Tibial nerve (tissue), 4 donors: ENCODE data around the gene AP2A1.

Source experiments
- CTCF ChIP-seq, 5 experiments: fragments of 200-600 bp in 3 of 5; fragments of 450-650 bp in 2 of 5; sonication (generic) in 3 of 5; IDR thresholded peaks; one replicate each; pipeline ENCODE4 v1.5.1; 2016 to 2019; ENCODE audit warnings: antibody characterized with exemption in 5 of 5, mild to moderate bottlenecking in 3 of 5, moderate library complexity in 2 of 5
- EP300 ChIP-seq, 2 donors: sonication (generic); formaldehyde crosslinking; IDR thresholded peaks; one replicate each; pipeline ENCODE4 v1.6.1; 2017; ENCODE audit warnings: antibody characterized with exemption in 2 of 2, mild to moderate bottlenecking in 1 of 2

DNA sequence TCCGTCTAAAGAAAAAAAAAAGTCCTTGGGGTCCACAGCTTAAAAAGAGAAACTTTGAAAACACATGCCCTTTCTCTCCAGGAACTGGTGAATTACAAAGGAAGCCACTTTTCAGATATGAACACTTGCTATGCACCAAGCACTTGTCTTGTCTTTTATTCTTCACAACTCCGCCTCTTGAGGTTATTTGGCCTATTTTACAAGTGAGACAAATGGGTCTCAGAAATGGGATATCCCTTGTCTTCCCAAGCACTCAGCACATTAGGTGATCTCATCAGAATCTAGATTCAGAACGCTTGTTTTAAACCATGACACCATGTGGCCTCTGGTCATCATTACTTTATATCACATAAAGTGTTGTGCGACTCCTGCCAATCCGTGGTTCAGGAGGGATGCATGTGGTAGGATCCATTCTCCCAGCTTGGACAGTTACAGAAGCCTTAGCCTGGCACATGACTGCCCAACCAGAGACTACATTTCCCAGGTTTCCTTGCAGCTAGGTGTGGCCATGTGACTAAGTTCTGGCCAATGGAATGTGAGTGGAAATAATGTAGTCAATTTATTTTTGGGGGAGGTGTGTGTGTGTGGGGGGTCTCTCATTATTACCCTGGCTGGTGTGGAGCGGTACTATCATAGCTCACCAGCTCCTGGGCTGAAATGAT, 17.6 kb upstream of the AP2A1 start:
- TF ChIP-seq CTCF (IDR thresholded peaks at IDR 0.05): no peak
- TF ChIP-seq EP300 (IDR thresholded peaks at IDR 0.05): no peak
